GM12878 (cell line): Measurements from ENCODE around the gene DLX6. TPM values are rescaled to one million over a fixed set of nuclear protein-coding genes. Genes with fewer than 3 reads are reported as not detected.

Experiments used
- ATAC-seq: fragments of 200-7000 bp; cut with Tn5 transposase; 3 replicates; pipeline ENCODE4 v1.9.1; 2020; ENCODE audit warnings: mild to moderate bottlenecking, moderate library complexity
- BruUV-seq: library from RNA; stranded (reverse); fragments of 400-500 nt; replicated peaks from 2 replicates; lab custom pipeline; 2021; lab: Mats Ljungman, UMichigan
- CTCF ChIA-PET: fragments of 300-600 bp; sonication (Branson Sonifier 250); formaldehyde crosslinking; extraction: SDS; loops from one replicate; lab custom pipeline; 2021; ENCODE audit warnings: inconsistent platforms; lab: Yijun Ruan, JAX
- POLR2A ChIA-PET: fragments of 350-600 bp; formaldehyde crosslinking; extraction: SDS; loops from one replicate; lab custom pipeline; 2021; ENCODE audit warnings: inconsistent platforms; lab: Charles Lee
- RAD21 ChIA-PET: fragments of 300-600 bp; sonication (Branson Sonifier 250); formaldehyde crosslinking; loops from one replicate; lab custom pipeline; 2023; ENCODE audit warnings: antibody characterized with exemption; ENCODE audit not compliant: unreplicated experiment; lab: Charles Lee
- SMC1A ChIA-PET: fragments of 300-600 bp; sonication (Branson Sonifier 250); formaldehyde crosslinking; loops from one replicate; lab custom pipeline; 2023; ENCODE audit not compliant: unreplicated experiment, uncharacterized antibody; lab: Charles Lee
- DNase-seq: peaks from one replicate; pipeline ENCODE4 v3.0.0-alpha.2; 2011; ENCODE audit warnings: low read depth, low spot score
- FAIRE-seq: peaks from 3 replicates; lab custom pipeline; 2011; peaks lifted over from hg19 to GRCh38; lab: Jason Lieb, UNC
- H2AFZ ChIP-seq: 2 replicates; pipeline ENCODE4 v1.6.0; 2011; ENCODE audit warnings: low read depth, low read length, control low read depth; ENCODE audit not compliant: control insufficient read depth
- H3K27ac ChIP-seq: 2 replicates; pipeline ENCODE4 v1.5.1; 2011; ENCODE audit warnings: control low read depth; ENCODE audit not compliant: control insufficient read depth, insufficient read depth
- H3K27me3 ChIP-seq, 2 experiments: replicated peaks in 1 of 2; 2 replicates each; pipeline versions ENCODE4 v1.6.0 to v1.6.1; 2011; ENCODE audit warnings: low read length in 1 of 2; ENCODE audit not compliant: control insufficient read depth in 2 of 2, insufficient read depth in 2 of 2
- H3K36me3 ChIP-seq, 2 experiments: 2 replicates each; pipeline ENCODE4 v1.5.1; 2011; ENCODE audit warnings: low read length in 1 of 2; ENCODE audit not compliant: control insufficient read depth in 2 of 2, insufficient read depth in 2 of 2
- H3K4me1 ChIP-seq: 2 replicates; pipeline ENCODE4 v1.6.1; 2011; ENCODE audit warnings: mild to moderate bottlenecking, low read length, moderate library complexity, mixed read lengths; ENCODE audit not compliant: control insufficient read depth, insufficient read depth
- H3K4me2 ChIP-seq: 2 replicates; pipeline ENCODE4 v1.6.0; 2011; ENCODE audit warnings: control low read depth; ENCODE audit not compliant: control insufficient read depth, insufficient read depth
- H3K4me3 ChIP-seq: fragments of 200-600 bp; sonication (generic); 2 replicates; pipeline ENCODE4 v1.5.1; 2016
- H3K79me2 ChIP-seq: 2 replicates; pipeline ENCODE4 v1.6.0; 2011; ENCODE audit warnings: low read length; ENCODE audit not compliant: control insufficient read depth, insufficient read depth
- H3K9ac ChIP-seq: 2 replicates; pipeline ENCODE4 v1.8.0; 2011; ENCODE audit warnings: low read length, control low read depth, mixed read lengths; ENCODE audit not compliant: control insufficient read depth, insufficient read depth
- H3K9me3 ChIP-seq: replicated peaks from 3 replicates; pipeline ENCODE4 v1.5.1; 2011; ENCODE audit warnings: mild to moderate bottlenecking, low read length; ENCODE audit not compliant: control insufficient read depth, insufficient read depth
- H4K20me1 ChIP-seq: 2 replicates; pipeline ENCODE4 v1.6.0; 2011; ENCODE audit not compliant: control insufficient read depth, insufficient read depth
- BCL3 ChIP-seq: IDR thresholded peaks from 2 replicates; pipeline ENCODE4 v1.6.1; 2011; ENCODE audit warnings: borderline replicate concordance, low read depth, mild to moderate bottlenecking, moderate library complexity, low read length; ENCODE audit not compliant: insufficient read depth, poor library complexity, severe bottlenecking
- FOXM1 ChIP-seq: IDR thresholded peaks from 2 replicates; pipeline ENCODE4 v1.6.1; 2012; ENCODE audit warnings: low read depth, mild to moderate bottlenecking, inconsistent platforms, low read length, moderate library complexity
- GATAD2B ChIP-seq: fragments of 450-650 bp; conservative IDR thresholded peaks from 2 replicates; pipeline ENCODE4 v1.6.1; 2017; ENCODE audit warnings: low read depth, mild to moderate bottlenecking, moderate library complexity
- MEF2A ChIP-seq: IDR thresholded peaks from 2 replicates; pipeline ENCODE4 v1.6.1; 2011; ENCODE audit warnings: low read depth, mild to moderate bottlenecking, low read length, moderate library complexity; ENCODE audit not compliant: insufficient read depth
- RELA ChIP-seq: fragments of 450-650 bp; IDR thresholded peaks from 2 replicates; pipeline ENCODE4 v1.8.0; 2014; ENCODE audit warnings: borderline replicate concordance; ENCODE audit not compliant: partially characterized antibody
- SKIL ChIP-seq: fragments of 450-650 bp; IDR thresholded peaks from 2 replicates; pipeline ENCODE4 v1.6.1; 2017; ENCODE audit warnings: mild to moderate bottlenecking, low read depth, inconsistent platforms; ENCODE audit not compliant: poor library complexity, severe bottlenecking
- ZBTB40 ChIP-seq: fragments of 450-650 bp; IDR thresholded peaks from 2 replicates; pipeline ENCODE4 v1.6.1; 2016; ENCODE audit warnings: mild to moderate bottlenecking, moderate library complexity, borderline replicate concordance
- WGBS: methylation state at CpG from one replicate; pipeline ENCODE4 v1.1.6; 2016; ENCODE audit warnings: low lambda C conversion rate; ENCODE audit not compliant: insufficient replicate concordance, insufficient coverage; ENCODE audit errors: missing lambda C conversion rate; 5-methylcytosine and 5-hydroxymethylcytosine counted together
- in situ Hi-C: fragments of 300-500 bp; cut with MboI; formaldehyde crosslinking; loops from 9 replicates; pipeline ENCODE4 v1.14.3; 2018; ENCODE audit warnings: mixed read lengths
- intact Hi-C: fragments of 100-400 bp; cut with micrococcal nuclease; formaldehyde crosslinking; loops from one replicate; pipeline ENCODE4 v1.14.2; 2022; ENCODE audit not compliant: unreplicated experiment
- polyA plus RNA-seq, 11 experiments: library from polyadenylated mRNA; depleted of rRNA in 4 of 11; unstranded in 6 of 11; stranded (reverse) in 5 of 11; fragments of >200 nt; fragmentation: Nextera tagmentation in 4 of 11; fragmentation: Illumina TruSeq in 1 of 11; extraction: Ambion mirVana in 4 of 11; extraction: Trizol in 1 of 11; gene quantifications; 1 replicate in 1 of 11; 2 replicates in 10 of 11; pipeline versions ENCODE4 v1.2.1 to v1.2.3, GENCODE V29; 2011 to 2016; ENCODE audit warnings: inconsistent platforms in 2 of 11, missing spikeins in 2 of 11, low read depth in 1 of 11
- total RNA-seq, 4 experiments: library from RNA; depleted of rRNA in 3 of 4; stranded (reverse); fragments of >200 nt in 3 of 4; fragmentation: Illumina TruSeq in 1 of 4; extraction: Trizol in 1 of 4; gene quantifications; 2 replicates each; pipeline versions ENCODE4 v1.2.1 to v1.2.3, GENCODE V29; 2013 to 2021

Gene DLX6
- total and polyA plus RNA-seq, 10 of the 15 experiments (the other 5 are each of a cell fraction or from before 2014, with no cell fraction given) = not detected

- ChIA-PET SMC1A (interaction anchor here (0.8 kb wide), 1 partner anchor 88 kb away, joined by 3 read pairs; no protein-coding TSS in a partner anchor), CTCF (no interaction called here)
- no TSS peak for BruUV-seq
Measured at GRCh38 chr7:97019710-97020225, 14.4 kb downstream of the DLX6 start.

More at GRCh38 chr7:97019710-97020225, 14.4 kb downstream of the DLX6 start:
- H3K36me3 ChIP-seq = no peaks in the 10 kb centered on the region
- no peak overlapping the region for H3K4me2 ChIP-seq
- intact Hi-C loops (no loop called here), in situ Hi-C loops (loop anchor here (10.0 kb wide), 1 partner anchor 605 kb away; no protein-coding TSS in a partner anchor)
- ChIA-PET RAD21 (interaction anchor here (1.1 kb wide), 1 partner anchor 8 kb away, joined by 3 read pairs; no protein-coding TSS in a partner anchor), POLR2A (no interaction called here)
- H3K4me3 ChIP-seq = no peak overlapping the region
- no peak overlapping the region for H2AFZ ChIP-seq
- H3K9me3 ChIP-seq = no peaks in the 10 kb centered on the region; the same call in 2 of the 3 replicates
- no peaks in the 10 kb centered on the region for H4K20me1 ChIP-seq
- H3K9ac ChIP-seq = no peak overlapping the region
- 35% methylated on average over 5 of the region's 5 CpGs for WGBS
- ATAC-seq (no peak), DNase-seq (no peak), FAIRE-seq (no peak)
- H3K27ac ChIP-seq = no peak overlapping the region
- no peak for TF ChIP-seq GATAD2B
- no peak for TF ChIP-seq BCL3
- no peak for TF ChIP-seq RELA
- TF ChIP-seq ZBTB40 = no peak
- TF ChIP-seq MEF2A = no peak
- TF ChIP-seq SKIL = no peak
- no peak for TF ChIP-seq FOXM1
- H3K4me1 ChIP-seq = no peaks in the 10 kb centered on the region
- peaks cover 28 to 36% of the 10 kb centered on the region in 2 experiments for H3K27me3 ChIP-seq
- no peaks in the 10 kb centered on the region for H3K79me2 ChIP-seq
